ENCODE results near the gene PDZD7.

DNA sequence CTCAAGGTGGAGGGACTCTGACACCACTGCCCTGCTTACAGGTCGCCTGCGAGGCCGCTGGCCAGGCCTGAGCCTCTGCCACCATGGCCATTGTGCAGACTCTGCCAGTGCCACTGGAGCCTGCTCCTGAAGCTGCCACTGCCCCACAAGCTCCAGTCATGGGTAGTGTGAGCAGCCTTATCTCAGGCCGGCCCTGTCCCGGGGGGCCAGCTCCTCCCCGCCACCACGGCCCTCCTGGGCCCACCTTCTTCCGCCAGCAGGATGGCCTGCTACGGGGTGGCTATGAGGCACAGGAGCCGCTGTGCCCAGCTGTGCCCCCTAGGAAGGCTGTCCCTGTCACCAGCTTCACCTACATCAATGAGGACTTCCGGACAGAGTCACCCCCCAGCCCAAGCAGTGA lies 28.5 kb downstream of the PDZD7 start:
- TF ChIP-seq CTCF (IDR thresholded peaks at IDR 0.05) (no peak), POLR2AphosphoS5 (IDR thresholded peaks at IDR 0.05; ENCODE audit: low read depth, low read length) (no peak), REST (IDR thresholded peaks at IDR 0.05; ENCODE audit: insufficient read depth in 1 of 2, low read depth in 2 of 2, low read length in 1 of 2) (no peak), TCF7L2 (IDR thresholded peaks at IDR 0.05; ENCODE audit: low read depth, low read length) (no peak), SIN3A (IDR thresholded peaks at IDR 0.05; ENCODE audit: borderline replicate concordance, insufficient read depth, low read depth, low read length) (no peak)
